T-helper 17 cell (primary cell): Measurements from ENCODE around the gene PARP1. TPM values are rescaled to one million over a fixed set of nuclear protein-coding genes. Genes with fewer than 3 reads are reported as not detected.

Experiments
- total RNA-seq, 4 donors: library from RNA in 2 of 4; stranded (reverse) in 2 of 4; gene quantifications; one replicate each; pipeline ENCODE4 v1.2.3 and lab custom pipeline; 2022 to 2026

The PARP1 gene
- total RNA-seq, 2 donors from 2014 or later: 84.2 to 87.3 TPM

Other genes with a start within 250 kb of the PARP1 start
- 10 to 100 TPM; 22.0 to 27.0 TPM for gene ACBD3, start 221.4 kb downstream of the PARP1 start, total RNA-seq
- gene MIXL1, start 184.4 kb downstream of the PARP1 start, total RNA-seq: not detected
- gene LIN9, start 98.9 kb downstream of the PARP1 start, total RNA-seq: 1 to 10 TPM; 2.5 to 2.8 TPM
- gene STUM, start 140.7 kb upstream of the PARP1 start, total RNA-seq: not detected